Caco-2 (cell line): ENCODE data around the gene LIPM. TPM values are rescaled to one million over a fixed set of nuclear protein-coding genes. Genes with fewer than 3 reads are reported as not detected.

Experiments used
- BruUV-seq: library from RNA; stranded (reverse); fragments of 400-500 nt; replicated peaks from 2 replicates; lab custom pipeline; 2021; lab: Mats Ljungman, UMichigan
- CTCF ChIA-PET: fragments of 300-600 bp; sonication (Branson Sonifier 250); formaldehyde crosslinking; loops from one replicate; lab custom pipeline; 2022; ENCODE audit warnings: antibody characterized with exemption; lab: Charles Lee
- POLR2A ChIA-PET: fragments of 300-600 bp; sonication (Branson Sonifier 250); formaldehyde crosslinking; loops from one replicate; lab custom pipeline; 2022; ENCODE audit warnings: antibody characterized with exemption; lab: Charles Lee
- DNase-seq, 2 experiments: peaks; one replicate each; pipeline versions ENCODE4 v3.0.0 to v3.0.0-alpha.2; 2020 to 2022
- H3K27me3 ChIP-seq: replicated peaks from 2 replicates; pipeline ENCODE4 v1.6.0; 2011; ENCODE audit warnings: low read length; ENCODE audit not compliant: control insufficient read depth, insufficient read depth
- H3K36me3 ChIP-seq: 2 replicates; pipeline ENCODE4 v1.5.1; 2011; ENCODE audit warnings: low read length; ENCODE audit not compliant: control insufficient read depth, insufficient read depth
- H3K4me1 ChIP-seq: fragments of 250-450 bp; sonication (Bioruptor Pico); 2 replicates; pipeline ENCODE4 v1.5.1; 2020; ENCODE audit warnings: mild to moderate bottlenecking
- H3K4me3 ChIP-seq: 2 replicates; pipeline ENCODE4 v1.5.1; 2011; ENCODE audit warnings: low read depth, mild to moderate bottlenecking, control low read depth, low read length
- H3K9me3 ChIP-seq: fragments of 250-450 bp; sonication (Bioruptor Pico); 2 replicates; pipeline ENCODE4 v1.5.1; 2020; ENCODE audit warnings: mild to moderate bottlenecking, moderate library complexity
- H3K27ac Mint-ChIP-seq: one replicate; pipeline ENCODE4 v1.8.0; 2022; ENCODE audit warnings: mixed read lengths; ENCODE audit not compliant: unreplicated experiment
- H3K27me3 Mint-ChIP-seq: one replicate; pipeline ENCODE4 v1.8.0; 2022; ENCODE audit warnings: mixed read lengths; ENCODE audit not compliant: insufficient read depth, unreplicated experiment
- H3K36me3 Mint-ChIP-seq: one replicate; pipeline ENCODE4 v1.8.0; 2022; ENCODE audit warnings: mild to moderate bottlenecking, mixed read lengths; ENCODE audit not compliant: insufficient read depth, unreplicated experiment
- H3K4me1 Mint-ChIP-seq: one replicate; pipeline ENCODE4 v1.8.0; 2022; ENCODE audit warnings: low read depth, mixed read lengths; ENCODE audit not compliant: unreplicated experiment
- H3K4me3 Mint-ChIP-seq: one replicate; pipeline ENCODE4 v1.8.0; 2022; ENCODE audit warnings: mild to moderate bottlenecking, moderate library complexity, mixed read lengths; ENCODE audit not compliant: unreplicated experiment
- H3K9me3 Mint-ChIP-seq: one replicate; pipeline ENCODE4 v1.8.0; 2022; ENCODE audit warnings: mixed read lengths; ENCODE audit not compliant: unreplicated experiment
- intact Hi-C: fragments of 100-400 bp; cut with micrococcal nuclease; formaldehyde crosslinking; loops from one replicate; pipeline ENCODE4 v1.10.0; 2022; ENCODE audit not compliant: unreplicated experiment
- total RNA-seq: library from RNA; stranded (reverse); gene quantifications from 2 replicates; pipeline ENCODE4 v1.2.3, GENCODE V29; 2022
- TF ChIP-seq, protein P1 (sequence below), 2 experiments: fragments of 200-600 bp in 1 of 2; IDR thresholded peaks; 1 replicate in 1 of 2; 2 replicates in 1 of 2; pipeline versions ENCODE4 v1.5.1 to v1.8.0; 2011 to 2022; ENCODE audit warnings: antibody characterized with exemption in 1 of 2, control low read depth in 1 of 2, inconsistent platforms in 1 of 2, low read depth in 1 of 2, low read length in 1 of 2, mild to moderate bottlenecking in 1 of 2, moderate library complexity in 1 of 2; ENCODE audit not compliant: insufficient read depth in 1 of 2, severe bottlenecking in 1 of 2, unreplicated experiment in 1 of 2

The LIPM gene
- total RNA-seq, 1 experiment from 2014 or later: not detected

- H3K27ac Mint-ChIP-seq: no peak overlapping the region
- no TSS peak for BruUV-seq
- intact Hi-C loops: loop anchor here (5.0 kb wide), 1 partner anchor 231 kb away; the partner anchor contains the start of gene RNLS
- no peak overlapping the region for H3K4me3 ChIP-seq
- TF ChIP-seq, protein P1, sequence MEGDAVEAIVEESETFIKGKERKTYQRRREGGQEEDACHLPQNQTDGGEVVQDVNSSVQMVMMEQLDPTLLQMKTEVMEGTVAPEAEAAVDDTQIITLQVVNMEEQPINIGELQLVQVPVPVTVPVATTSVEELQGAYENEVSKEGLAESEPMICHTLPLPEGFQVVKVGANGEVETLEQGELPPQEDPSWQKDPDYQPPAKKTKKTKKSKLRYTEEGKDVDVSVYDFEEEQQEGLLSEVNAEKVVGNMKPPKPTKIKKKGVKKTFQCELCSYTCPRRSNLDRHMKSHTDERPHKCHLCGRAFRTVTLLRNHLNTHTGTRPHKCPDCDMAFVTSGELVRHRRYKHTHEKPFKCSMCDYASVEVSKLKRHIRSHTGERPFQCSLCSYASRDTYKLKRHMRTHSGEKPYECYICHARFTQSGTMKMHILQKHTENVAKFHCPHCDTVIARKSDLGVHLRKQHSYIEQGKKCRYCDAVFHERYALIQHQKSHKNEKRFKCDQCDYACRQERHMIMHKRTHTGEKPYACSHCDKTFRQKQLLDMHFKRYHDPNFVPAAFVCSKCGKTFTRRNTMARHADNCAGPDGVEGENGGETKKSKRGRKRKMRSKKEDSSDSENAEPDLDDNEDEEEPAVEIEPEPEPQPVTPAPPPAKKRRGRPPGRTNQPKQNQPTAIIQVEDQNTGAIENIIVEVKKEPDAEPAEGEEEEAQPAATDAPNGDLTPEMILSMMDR (IDR thresholded peaks at IDR 0.05; ENCODE audit: insufficient read depth in 1 of 2, low read depth in 1 of 2, low read length in 1 of 2, severe bottlenecking in 1 of 2, unreplicated experiment in 1 of 2): no peak
- no peak overlapping the region for H3K4me3 Mint-ChIP-seq
- no peaks in the 10 kb centered on the region for H3K36me3 Mint-ChIP-seq
- H3K9me3 ChIP-seq: no peaks in the 10 kb centered on the region
- H3K36me3 ChIP-seq: no peaks in the 10 kb centered on the region
- peaks cover 2% of the 10 kb centered on the region; the same call in 1 of the 2 replicates for H3K27me3 ChIP-seq
- no peak for DNase-seq
- CTCF ChIA-PET: interaction anchor here (0.7 kb wide), 1 partner anchor 16 kb away, joined by 3 read pairs; no protein-coding TSS in a partner anchor
- POLR2A ChIA-PET: no interaction called here
- no peaks in the 10 kb centered on the region for H3K4me1 ChIP-seq
- no peaks in the 10 kb centered on the region for H3K4me1 Mint-ChIP-seq
- H3K27me3 Mint-ChIP-seq: peaks cover 5% of the 10 kb centered on the region
- H3K9me3 Mint-ChIP-seq: no peaks in the 10 kb centered on the region
Measured at GRCh38 chr10:88813200-88813599, 10.7 kb downstream of the LIPM start.

- Histone ChIP-seq H3K4me3 (no peak overlapping the region), H3K4me1 (no peaks in the 10 kb centered on the region), H3K27me3 (no peaks in the 10 kb centered on the region), H3K36me3 (no peaks in the 10 kb centered on the region), H3K9me3 (no peaks in the 10 kb centered on the region)
- no peak overlapping the region for H3K4me3 Mint-ChIP-seq
- H3K36me3 Mint-ChIP-seq: no peaks in the 10 kb centered on the region
- no peaks in the 10 kb centered on the region for H3K4me1 Mint-ChIP-seq
- no peaks in the 10 kb centered on the region for H3K9me3 Mint-ChIP-seq
- intact Hi-C loops: no loop called here
- TF ChIP-seq, protein P1 (IDR thresholded peaks at IDR 0.05; ENCODE audit: insufficient read depth in 1 of 2, low read depth in 1 of 2, low read length in 1 of 2, severe bottlenecking in 1 of 2, unreplicated experiment in 1 of 2): no peak
- ChIA-PET CTCF (no interaction called here), POLR2A (no interaction called here)
- H3K27me3 Mint-ChIP-seq: peaks cover 4% of the 10 kb centered on the region
- no peak overlapping the region for H3K27ac Mint-ChIP-seq
- BruUV-seq: no TSS peak
- DNase-seq: no peak
Measured at GRCh38 chr10:88819290-88819689, 16.8 kb downstream of the LIPM start.

DNA sequence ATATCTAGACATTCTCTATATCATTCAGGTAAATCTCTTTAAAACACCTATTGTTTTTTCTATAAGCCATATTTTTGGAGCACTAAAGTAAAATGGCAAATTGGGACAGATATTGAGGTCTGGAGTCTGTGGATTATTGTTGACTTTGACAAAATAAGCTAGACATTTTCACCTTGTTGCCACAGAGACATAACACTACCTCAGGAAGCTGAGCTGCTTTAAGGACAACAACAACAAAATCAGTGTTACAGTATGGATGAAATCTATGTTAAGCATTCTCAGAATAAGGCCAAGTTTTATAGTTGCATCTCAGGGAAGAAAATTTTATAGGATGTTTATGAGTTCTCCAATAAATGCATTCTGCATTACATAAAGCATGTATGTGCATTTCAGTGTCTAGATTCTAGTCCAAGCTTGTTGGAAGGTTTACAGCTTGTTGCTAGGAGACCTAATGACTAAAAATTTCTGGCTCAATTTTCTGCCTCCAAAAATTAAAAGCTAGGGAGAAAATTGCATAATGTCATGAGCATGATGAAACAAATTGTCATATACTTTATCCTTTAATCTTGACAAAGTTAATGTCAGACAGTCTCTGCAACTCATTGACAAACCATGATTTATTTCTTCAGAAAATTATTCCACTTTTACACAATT is 18.3 kb downstream of the LIPM start:
- Histone ChIP-seq H3K27me3 (no peaks in the 10 kb centered on the region), H3K9me3 (no peaks in the 10 kb centered on the region), H3K36me3 (no peaks in the 10 kb centered on the region), H3K4me1 (0 out of 2 replicates have a peak, but pooled peaks cover 3% of the 10 kb centered on the region), H3K4me3 (no peak overlapping the region)
- ChIA-PET CTCF (no interaction called here), POLR2A (no interaction called here)
- no peak for DNase-seq
- Mint-ChIP-seq H3K36me3 (no peaks in the 10 kb centered on the region), H3K4me3 (no peak overlapping the region), H3K9me3 (no peaks in the 10 kb centered on the region), H3K27ac (no peak overlapping the region), H3K27me3 (peaks cover 4% of the 10 kb centered on the region), H3K4me1 (no peaks in the 10 kb centered on the region)
- TF ChIP-seq, protein P1 (IDR thresholded peaks at IDR 0.05; ENCODE audit: insufficient read depth in 1 of 2, low read depth in 1 of 2, low read length in 1 of 2, severe bottlenecking in 1 of 2, unreplicated experiment in 1 of 2): no peak
- intact Hi-C loops: no loop called here
- BruUV-seq: no TSS peak
